GM12801 (cell line): Measurements from ENCODE around the gene ZNF578.

ENCODE experiments used
- TF ChIP-seq, protein P1 (sequence below): IDR thresholded peaks from one replicate; pipeline ENCODE4 v1.5.1; 2011; ENCODE audit warnings: control low read depth; ENCODE audit not compliant: insufficient read length; ENCODE audit errors: extremely low read depth

The ZNF578 gene

DNA sequence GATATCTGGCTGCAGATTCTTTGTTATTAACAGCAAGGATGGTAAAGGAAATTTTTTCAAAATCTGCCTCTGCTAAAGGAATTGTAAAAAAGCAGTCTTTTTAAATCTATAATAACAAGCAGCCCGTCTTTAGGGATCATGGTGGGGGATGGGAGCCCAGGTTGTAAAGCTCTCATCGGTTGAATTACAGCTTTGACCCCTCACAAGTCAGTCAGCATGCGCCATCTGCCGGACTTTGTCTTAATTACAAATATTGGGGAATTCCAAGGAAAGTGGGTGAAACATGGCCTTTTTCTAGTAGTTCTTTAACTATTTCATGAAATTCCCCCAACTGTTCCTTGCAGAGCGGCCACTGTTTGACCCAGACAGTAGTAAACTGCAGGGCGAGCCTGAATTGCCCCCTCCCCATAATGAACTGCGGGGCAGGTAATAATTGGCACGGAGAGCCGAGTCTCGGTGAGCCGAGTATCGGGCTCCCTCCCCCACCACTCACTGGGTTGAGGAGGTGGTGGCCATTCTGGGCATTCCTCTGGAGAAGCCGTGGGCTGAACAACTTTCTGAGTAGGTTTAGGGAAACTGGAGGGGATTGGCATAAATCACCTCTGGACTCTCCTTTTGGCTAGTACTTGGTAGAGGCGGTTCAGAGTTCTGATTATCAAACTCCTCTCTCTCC is 11.6 kb downstream of the ZNF578 start:
- TF ChIP-seq, protein P1, sequence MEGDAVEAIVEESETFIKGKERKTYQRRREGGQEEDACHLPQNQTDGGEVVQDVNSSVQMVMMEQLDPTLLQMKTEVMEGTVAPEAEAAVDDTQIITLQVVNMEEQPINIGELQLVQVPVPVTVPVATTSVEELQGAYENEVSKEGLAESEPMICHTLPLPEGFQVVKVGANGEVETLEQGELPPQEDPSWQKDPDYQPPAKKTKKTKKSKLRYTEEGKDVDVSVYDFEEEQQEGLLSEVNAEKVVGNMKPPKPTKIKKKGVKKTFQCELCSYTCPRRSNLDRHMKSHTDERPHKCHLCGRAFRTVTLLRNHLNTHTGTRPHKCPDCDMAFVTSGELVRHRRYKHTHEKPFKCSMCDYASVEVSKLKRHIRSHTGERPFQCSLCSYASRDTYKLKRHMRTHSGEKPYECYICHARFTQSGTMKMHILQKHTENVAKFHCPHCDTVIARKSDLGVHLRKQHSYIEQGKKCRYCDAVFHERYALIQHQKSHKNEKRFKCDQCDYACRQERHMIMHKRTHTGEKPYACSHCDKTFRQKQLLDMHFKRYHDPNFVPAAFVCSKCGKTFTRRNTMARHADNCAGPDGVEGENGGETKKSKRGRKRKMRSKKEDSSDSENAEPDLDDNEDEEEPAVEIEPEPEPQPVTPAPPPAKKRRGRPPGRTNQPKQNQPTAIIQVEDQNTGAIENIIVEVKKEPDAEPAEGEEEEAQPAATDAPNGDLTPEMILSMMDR = no peak

DNA sequence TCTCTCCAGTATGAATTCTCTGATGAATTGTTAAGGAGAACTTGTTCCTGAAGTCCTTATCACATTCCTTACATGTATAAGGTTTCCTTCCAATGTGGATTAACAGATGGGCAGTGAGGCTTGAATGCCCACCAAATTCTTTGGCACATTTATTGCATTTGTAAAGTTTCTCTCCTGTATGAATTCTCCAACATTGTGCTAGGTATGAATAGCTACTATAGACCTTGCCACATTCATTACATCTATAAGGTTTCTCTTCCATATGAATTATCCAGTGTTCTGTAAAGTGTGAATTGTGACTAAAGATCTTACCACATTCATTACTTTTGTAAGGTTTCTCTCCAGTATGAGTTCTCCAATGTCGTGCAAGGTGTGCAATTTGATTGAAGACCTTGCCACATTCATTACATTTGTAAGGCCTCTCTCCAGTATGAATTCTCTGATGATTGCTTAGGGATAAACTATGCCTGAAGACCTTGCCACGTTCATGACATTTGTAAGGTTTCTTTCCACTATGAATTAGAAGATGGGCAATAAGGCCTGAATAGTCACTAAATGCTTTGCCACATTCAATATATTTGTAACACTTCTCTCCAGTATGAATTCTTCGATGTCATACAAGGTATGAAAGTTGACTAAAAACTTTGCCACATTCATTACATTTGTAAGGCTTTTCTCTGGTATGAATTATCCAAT is 20.4 kb downstream of the ZNF578 start:
- TF ChIP-seq, protein P1 = no peak

DNA sequence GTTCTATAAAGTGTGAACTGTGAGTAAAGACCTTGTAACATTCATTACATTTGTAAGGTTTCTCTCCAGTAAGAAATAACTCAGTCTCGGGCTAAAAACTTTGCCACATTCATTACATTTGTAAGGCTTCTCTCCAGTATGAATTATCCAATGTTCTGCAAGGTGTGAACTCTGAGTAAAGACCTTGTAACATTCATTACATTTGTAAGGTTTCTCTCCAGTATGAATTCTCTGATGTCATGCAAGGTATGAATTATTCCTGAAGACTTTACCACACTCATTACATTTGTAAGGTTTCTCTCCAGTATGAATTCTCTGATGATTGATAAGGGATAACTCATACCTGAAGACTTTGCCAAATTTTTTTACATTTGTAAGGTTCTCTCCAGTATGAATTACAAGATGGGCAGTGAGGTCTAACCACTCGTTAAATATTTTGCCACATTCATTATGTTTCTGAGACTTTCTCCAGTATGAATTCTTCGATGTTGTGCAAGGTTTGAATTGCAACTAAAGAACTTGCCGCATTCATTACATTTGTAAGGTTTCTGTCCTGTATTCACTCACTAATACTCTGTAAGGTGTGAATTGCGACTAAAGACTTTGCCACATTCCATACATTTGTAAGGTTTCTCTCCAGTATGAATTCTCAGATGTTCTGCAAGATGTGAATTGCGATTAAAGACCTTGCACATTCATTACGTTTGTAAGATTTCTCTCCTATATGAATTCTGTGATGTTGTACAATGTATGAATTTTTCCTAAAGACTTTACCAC is 21.2 kb downstream of the ZNF578 start:
- TF ChIP-seq, protein P1 = no peak

DNA sequence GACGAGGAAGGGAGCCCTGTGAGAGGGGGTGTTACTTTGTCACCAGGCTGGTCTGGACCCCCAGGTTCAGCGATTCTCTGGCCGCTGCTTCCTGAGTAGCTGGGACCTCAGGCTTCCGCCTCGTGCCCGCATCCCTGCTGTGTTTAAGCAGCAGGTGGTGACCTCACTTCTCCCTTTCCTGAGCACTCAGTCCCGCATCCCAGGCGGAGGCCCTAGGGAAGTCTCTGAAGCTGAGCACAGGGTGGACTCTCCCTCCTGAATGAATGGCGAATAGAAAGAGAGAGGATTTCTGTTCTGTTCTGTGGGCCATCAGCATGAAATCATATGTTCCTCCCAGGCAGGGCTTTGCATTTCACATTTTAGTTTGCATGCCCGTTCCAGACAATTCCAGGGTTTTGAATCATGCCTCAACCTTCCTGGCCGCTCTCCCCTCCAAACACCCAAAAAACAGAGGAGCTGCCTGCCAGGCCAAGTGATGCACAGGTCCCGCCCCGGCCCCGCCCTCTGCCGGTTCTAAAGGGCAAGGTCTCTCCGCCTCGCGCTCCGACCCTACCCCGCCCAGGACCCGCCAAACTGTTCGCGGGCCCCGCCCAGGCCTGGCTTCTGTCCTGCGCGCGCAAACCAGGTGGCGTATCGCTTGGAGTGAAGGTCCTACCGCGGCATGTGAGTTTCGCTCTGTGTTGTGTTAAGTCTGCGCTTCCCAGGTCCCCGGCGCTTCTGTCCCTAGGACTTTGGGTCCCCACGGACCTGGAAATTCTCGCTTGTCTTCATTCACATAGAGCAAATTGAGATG is 39.0 kb downstream of the ZNF578 start:
- TF ChIP-seq, protein P1 = no peak

DNA sequence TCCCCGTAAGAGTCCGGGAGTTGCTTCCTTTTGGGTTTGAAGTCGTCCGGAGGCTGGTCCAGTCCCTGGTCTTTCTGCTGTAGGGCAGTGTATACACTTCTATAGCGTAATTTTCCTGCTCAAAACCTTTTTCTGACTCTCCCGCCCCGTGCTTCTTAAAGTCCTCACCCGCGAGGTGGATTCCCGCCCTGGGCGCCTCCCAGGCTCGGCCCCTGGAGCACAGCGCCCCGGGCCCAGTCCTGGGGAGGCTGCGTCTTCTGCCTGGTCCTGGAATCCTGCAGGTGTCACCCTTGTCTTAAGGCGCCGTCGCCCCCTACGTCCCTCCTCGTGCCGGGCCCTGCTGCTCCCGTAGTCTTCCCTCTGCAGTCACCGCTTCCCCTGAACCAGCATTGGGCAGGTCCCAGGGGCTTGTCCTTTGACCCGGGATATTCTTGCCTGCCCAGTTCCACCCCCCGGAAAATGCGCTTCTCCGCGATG is 39.7 kb downstream of the ZNF578 start:
- TF ChIP-seq, protein P1 = no peak

DNA sequence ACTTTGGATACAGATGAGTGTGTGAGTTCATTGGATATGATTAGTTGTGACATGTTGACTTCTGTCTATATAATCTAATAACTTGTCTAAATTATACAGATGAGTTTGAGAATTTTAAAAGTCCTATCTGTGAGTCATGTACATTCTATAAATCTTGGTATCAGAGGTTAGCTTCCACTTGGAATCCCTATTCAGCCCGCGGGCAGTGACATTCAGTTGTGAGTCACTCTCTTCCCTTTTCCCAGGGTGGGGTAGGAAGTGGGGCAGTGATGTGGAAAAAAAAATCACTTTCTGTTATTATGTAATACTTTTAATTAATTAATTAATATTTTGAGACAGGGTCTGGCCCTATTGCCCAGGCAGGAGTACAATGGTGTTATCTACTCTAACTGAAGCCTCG is 41.2 kb downstream of the ZNF578 start:
- TF ChIP-seq, protein P1 = no peak
